Naive B cell (primary cell): Measurements from ENCODE around the gene PLEKHD1. TPM values are rescaled to one million over a fixed set of nuclear protein-coding genes. Genes with fewer than 3 reads are reported as not detected.

Experiments used
- ATAC-seq, 2 donors: fragments of 150-1000 bp; cut with Tn5 transposase; 2 replicates each; pipeline ENCODE4 v1.10.0; 2021; ENCODE audit warnings: low read depth in 2 of 2, mild to moderate bottlenecking in 2 of 2, moderate library complexity in 2 of 2
- DNase-seq: peaks from one replicate; pipeline ENCODE4 v3.0.0; 2022
- H3K27ac Mint-ChIP-seq, 6 donors: one replicate each; pipeline ENCODE4 v1.8.0; 2020 to 2022; ENCODE audit warnings: mild to moderate bottlenecking in 6 of 6, mixed read lengths in 6 of 6, moderate library complexity in 5 of 6, inconsistent platforms in 2 of 6
- H3K27me3 Mint-ChIP-seq, 3 donors: one replicate each; pipeline ENCODE4 v1.8.0; 2021 to 2022; ENCODE audit warnings: mixed read lengths in 3 of 3, mild to moderate bottlenecking in 1 of 3
- H3K36me3 Mint-ChIP-seq, 2 donors: one replicate each; pipeline ENCODE4 v1.8.0; 2020 to 2022; ENCODE audit warnings: mixed read lengths in 2 of 2, inconsistent platforms in 1 of 2, mild to moderate bottlenecking in 1 of 2
- H3K4me1 Mint-ChIP-seq, 3 donors: one replicate each; pipeline ENCODE4 v1.8.0; 2020 to 2022; ENCODE audit warnings: mixed read lengths in 3 of 3, inconsistent platforms in 1 of 3, mild to moderate bottlenecking in 1 of 3, moderate library complexity in 1 of 3
- H3K4me3 Mint-ChIP-seq, 8 donors: one replicate each; pipeline ENCODE4 v1.8.0; 2020 to 2022; ENCODE audit warnings: mild to moderate bottlenecking in 8 of 8, mixed read lengths in 8 of 8, moderate library complexity in 8 of 8, inconsistent platforms in 2 of 8
- H3K9me3 Mint-ChIP-seq, 7 donors: one replicate each; pipeline ENCODE4 v1.8.0; 2020 to 2022; ENCODE audit warnings: mixed read lengths in 7 of 7, mild to moderate bottlenecking in 5 of 7, inconsistent platforms in 2 of 7, moderate library complexity in 1 of 7
- polyA plus RNA-seq, 6 donors: library from polyadenylated mRNA; unstranded; fragments of 300-500 nt; fragmentation: Illumina TruSeq; gene quantifications; one replicate each; pipeline ENCODE4 v1.2.3, GENCODE V29; 2021; ENCODE audit warnings: low read depth in 6 of 6

PLEKHD1 gene
- polyA plus RNA-seq, 6 donors from 2014 or later, result 0.07 to 0.11 TPM; not detected in 4

DNA sequence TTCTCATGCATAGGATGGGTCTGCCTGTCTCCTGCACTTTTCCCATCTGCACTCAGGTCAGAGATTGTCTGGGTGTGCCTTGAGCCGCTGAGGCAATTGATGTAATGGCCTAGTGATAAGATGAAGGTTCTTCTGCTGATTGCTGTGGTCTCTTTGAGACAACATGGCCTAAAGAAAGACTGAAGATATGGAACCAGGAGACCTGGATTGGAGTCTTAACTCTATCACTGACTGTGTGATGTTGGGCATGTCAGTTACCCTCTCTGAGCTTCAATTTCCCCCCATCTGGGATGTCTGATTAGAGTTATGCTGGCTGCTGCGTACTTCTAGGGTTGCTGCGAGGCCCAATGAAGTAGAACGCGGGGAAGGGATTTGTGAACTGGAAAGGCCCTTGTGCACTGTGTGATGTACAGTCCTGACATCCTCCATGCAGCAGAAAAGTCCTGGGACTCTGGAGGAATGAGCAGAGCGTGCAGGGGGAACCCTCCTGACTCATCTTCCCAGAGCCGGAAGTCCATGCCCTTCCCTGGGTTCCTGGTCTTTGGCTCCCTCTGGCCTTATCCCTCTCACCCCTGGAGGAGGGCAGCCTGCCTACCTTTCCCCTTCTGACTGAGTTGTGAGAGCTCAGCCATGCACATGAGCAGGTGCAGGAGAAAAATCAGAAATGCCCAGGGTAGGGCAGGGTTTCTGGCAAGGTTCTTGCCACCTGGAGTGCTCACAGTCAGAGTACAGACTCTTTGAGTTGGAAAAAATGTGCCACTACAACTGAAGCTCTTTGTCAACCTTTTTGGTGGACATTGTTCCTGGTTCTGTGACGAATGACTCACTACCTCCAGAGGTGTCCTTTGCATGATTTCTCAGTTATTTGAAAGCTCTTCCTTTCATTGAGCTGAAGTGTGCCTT lies 21.1 kb downstream of the PLEKHD1 start:
- Mint-ChIP-seq H3K9me3 (peaks cover 0 to 5% (median 0%) of the 10 kb centered on the region in 7 donors), H3K27me3 (peaks cover 5 to 36% (median 17%) of the 10 kb centered on the region in 3 donors), H3K4me3 (no peak overlapping the region), H3K27ac (peak overlapping the region in 1 of 6 donors; percentile 15), H3K36me3 (no peaks in the 10 kb centered on the region), H3K4me1 (no peaks in the 10 kb centered on the region)
- DNase-seq (no peak), ATAC-seq (no peak)

DNA sequence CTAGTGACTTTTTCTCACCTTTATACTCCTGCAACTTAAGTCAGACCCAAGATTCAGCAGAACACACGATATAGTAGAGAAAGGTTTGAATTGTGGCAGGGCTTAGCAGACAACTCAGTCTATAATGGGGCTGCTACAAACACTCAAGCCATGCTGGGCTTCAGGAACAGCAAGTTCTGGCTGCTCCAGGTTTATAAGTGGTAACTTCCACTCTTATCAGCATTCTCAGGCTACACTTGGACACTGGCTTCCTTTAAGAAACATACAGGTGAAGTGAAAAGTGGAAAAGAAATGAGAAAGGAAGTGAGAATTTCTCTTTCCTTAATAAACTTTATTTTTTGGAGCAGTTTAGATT lies 21.7 kb downstream of the PLEKHD1 start:
- ATAC-seq, result no peak
- DNase-seq, result no peak
- H3K27me3 Mint-ChIP-seq, result peaks cover 9 to 36% (median 17%) of the 10 kb centered on the region in 3 donors
- H3K9me3 Mint-ChIP-seq, result peaks cover 0 to 5% (median 0%) of the 10 kb centered on the region in 7 donors
- H3K27ac Mint-ChIP-seq, result peak overlapping the region in 1 of 6 donors; percentile 37
- H3K36me3 Mint-ChIP-seq, result no peaks in the 10 kb centered on the region
- H3K4me1 Mint-ChIP-seq, result no peaks in the 10 kb centered on the region
- H3K4me3 Mint-ChIP-seq, result no peak overlapping the region

DNA sequence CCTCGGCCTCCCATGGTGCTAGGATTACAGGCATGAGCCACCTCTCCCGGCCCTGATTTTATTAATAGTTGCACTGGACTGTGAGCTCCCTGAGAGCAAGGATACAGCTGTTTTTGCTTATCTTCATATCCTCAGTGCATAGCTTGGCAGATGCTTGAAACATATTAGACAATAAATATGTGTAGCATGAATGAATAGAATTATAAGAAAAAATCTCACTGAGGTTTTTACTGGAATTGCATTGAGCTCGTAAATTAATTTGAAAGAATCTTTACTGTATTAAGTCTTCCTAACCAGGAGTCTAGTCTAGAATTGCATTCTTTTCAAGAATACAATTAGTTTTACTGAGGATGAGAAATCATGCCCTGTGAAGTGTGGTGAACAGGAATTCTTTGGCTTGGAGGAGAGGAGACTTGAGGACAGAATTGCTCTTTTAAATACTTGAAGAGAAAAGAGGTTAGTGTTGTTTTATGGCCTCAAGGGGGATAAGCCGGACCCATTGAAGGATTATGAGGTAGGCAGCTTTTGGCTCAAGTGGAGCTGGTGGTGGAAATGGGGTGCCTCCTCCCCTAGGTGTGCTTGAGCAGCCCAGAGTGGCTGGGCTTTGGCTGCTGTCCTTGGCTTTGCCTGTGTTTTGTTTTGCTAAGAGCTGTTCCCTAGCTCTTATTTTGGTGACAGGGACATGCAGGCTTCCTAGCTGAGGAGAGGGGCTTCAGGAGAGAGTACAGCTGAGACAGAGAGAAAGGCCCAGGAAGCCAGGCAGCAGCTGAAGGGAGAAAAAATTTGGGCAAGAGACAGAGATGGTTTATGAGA lies 34.0 kb downstream of the PLEKHD1 start:
- peaks cover 3 to 7% of the 10 kb centered on the region in 2 donors for H3K36me3 Mint-ChIP-seq
- no peak for DNase-seq
- no peak for ATAC-seq
- H3K4me1 Mint-ChIP-seq, result no peaks in the 10 kb centered on the region
- no peak overlapping the region for H3K4me3 Mint-ChIP-seq
- peaks cover 42 to 62% (median 51%) of the 10 kb centered on the region in 3 donors for H3K27me3 Mint-ChIP-seq
- H3K9me3 Mint-ChIP-seq, result peaks cover 0 to 6% (median 3%) of the 10 kb centered on the region in 7 donors
- H3K27ac Mint-ChIP-seq, result no peak overlapping the region

DNA sequence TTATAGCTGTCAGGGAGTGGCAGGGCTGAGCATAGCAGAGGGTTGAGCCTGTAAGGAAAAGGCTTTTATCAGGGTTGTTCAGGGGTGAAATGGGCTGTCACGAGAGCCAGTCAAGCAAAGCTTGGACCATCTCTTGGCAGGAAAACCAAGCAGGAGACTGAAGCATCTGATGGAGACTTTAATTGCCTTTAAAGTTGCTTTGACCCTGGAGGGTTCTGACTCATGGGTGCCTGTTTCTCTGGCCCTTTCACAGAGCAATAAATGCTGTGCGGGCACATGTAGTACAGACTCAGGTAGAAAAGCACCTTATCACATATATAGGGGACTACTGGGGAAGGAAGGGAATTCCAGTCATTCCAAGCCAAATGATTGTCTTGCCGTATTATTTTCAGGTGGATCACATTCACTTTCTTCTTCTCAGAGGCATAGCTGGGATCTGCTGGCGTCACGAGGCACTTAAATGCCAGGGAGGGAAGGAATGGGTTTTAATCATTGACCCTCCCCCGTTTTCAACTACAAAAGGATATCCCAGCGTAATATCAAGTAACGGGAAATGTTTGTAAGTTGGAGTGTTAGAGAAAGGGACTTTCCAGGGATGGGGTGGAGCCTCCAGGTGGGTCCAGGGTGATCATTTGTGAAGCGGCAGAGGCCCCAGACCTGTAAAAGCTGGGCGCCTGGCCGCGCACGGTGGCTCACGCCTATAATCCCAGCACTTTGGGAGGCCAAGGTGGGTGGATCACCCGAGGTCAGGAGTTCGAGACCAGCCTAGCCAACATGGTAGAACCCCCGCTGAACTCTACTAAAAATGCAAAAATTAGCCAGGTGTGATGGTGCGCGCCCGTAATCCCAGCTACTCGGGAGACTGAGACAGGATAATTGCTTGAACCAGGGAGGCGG lies 34.9 kb downstream of the PLEKHD1 start:
- H3K27me3 Mint-ChIP-seq, result peaks cover 35 to 52% (median 47%) of the 10 kb centered on the region in 3 donors
- H3K4me1 Mint-ChIP-seq, result no peaks in the 10 kb centered on the region
- H3K27ac Mint-ChIP-seq, result no peak overlapping the region
- ATAC-seq (no peak), DNase-seq (no peak)
- peaks cover 0 to 6% (median 3%) of the 10 kb centered on the region in 7 donors for H3K9me3 Mint-ChIP-seq
- H3K36me3 Mint-ChIP-seq, result peaks cover 3 to 7% of the 10 kb centered on the region in 2 donors
- H3K4me3 Mint-ChIP-seq, result no peak overlapping the region

DNA sequence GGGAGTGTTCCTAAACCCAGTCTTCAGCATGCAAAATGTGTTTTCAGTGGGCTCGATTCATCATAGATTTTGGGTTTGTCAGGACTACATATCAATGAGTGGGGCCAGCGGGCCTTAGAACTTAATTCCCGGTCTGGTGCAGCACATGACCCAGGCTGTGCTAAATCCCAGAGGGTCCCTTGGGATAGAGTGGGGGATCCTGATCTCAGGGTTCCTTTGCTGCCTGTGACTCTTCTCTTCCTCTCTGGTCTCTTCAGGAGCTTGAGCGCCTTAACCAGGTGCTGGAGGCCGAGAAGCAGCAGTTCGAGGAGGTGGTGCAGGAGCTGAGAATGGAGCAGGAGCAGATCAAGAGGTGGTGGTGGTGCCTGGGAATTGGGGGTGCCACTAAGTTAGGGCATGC lies 37.5 kb downstream of the PLEKHD1 start:
- Mint-ChIP-seq H3K4me1 (no peaks in the 10 kb centered on the region), H3K36me3 (no peaks in the 10 kb centered on the region), H3K27ac (no peak overlapping the region), H3K27me3 (peaks cover 24 to 44% (median 39%) of the 10 kb centered on the region in 3 donors), H3K4me3 (peak overlapping the region in 1 of 8 donors; percentile 49), H3K9me3 (peaks cover 0 to 3% (median 0%) of the 10 kb centered on the region in 7 donors)
- no peak for ATAC-seq
- DNase-seq, result no peak

DNA sequence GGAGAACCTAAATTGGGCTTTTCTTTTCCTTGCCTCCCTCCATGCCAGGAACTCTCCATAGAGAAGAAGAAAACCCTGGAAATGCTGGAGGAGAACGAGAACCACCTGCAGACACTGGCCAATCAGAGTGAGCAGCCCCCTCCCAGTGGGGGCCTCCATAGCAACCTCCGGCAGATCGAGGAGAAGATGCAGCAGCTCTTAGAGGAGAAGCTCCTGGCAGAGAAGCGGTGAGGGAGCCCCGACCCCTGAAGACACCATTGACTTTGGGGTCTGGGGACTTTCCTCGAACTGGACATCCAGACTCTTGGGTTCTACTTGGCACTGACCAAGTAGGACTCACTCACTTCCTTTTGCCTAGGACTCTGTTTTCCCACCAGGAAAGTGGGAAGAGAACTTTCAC lies 41.4 kb downstream of the PLEKHD1 start:
- DNase-seq (no peak), ATAC-seq (no peak)
- no peaks in the 10 kb centered on the region for H3K36me3 Mint-ChIP-seq
- H3K4me1 Mint-ChIP-seq, result no peaks in the 10 kb centered on the region
- no peaks in the 10 kb centered on the region for H3K9me3 Mint-ChIP-seq
- H3K27me3 Mint-ChIP-seq, result peaks cover 8 to 26% (median 20%) of the 10 kb centered on the region in 3 donors
- no peak overlapping the region for H3K4me3 Mint-ChIP-seq
- no peak overlapping the region for H3K27ac Mint-ChIP-seq

DNA sequence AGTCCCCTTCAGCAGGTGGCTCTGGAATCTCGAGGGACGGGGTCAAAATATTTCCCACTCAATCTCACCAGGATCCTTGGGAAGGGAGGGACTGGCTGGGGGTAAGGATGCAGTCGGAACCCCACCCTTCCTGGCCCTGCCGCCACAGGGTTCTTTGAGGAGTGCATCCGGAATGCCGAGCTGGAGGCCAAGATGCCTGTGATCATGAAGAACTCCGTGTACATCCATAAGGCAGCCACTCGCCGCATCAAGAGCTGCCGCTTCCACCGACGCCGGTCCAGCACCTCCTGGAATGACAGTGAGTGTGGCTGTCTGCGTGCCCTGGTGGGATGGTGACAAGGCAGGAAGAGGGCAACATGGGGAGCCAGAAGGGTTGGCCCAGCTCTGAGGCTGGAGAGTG lies 43.1 kb downstream of the PLEKHD1 start:
- Mint-ChIP-seq H3K27ac (no peak overlapping the region), H3K4me3 (no peak overlapping the region), H3K9me3 (no peaks in the 10 kb centered on the region), H3K4me1 (no peaks in the 10 kb centered on the region), H3K27me3 (peaks cover 0 to 28% (median 22%) of the 10 kb centered on the region in 3 donors), H3K36me3 (no peaks in the 10 kb centered on the region)
- DNase-seq (no peak), ATAC-seq (no peak)

DNA sequence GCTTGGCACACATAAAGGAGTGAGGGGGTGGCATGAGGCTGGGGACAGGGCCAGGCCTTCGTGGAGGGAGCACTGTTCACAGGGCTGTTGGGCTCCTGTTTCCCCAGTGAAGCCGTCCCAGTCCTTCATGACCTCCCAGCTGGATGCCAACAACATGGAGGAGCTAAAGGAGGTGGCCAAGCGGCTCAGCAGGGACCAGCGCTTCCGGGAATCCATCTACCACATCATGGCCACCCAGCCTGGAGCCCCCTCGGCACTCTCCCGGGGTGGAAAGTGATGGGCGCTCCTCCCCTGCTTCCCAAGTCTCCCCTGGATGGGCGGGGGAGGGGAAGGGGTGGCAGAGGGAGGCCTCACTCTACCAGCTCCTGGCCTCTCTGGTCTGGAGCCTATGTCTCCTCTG lies 43.6 kb downstream of the PLEKHD1 start:
- Mint-ChIP-seq H3K36me3 (no peaks in the 10 kb centered on the region), H3K27me3 (peaks cover 4 to 30% (median 23%) of the 10 kb centered on the region in 3 donors), H3K4me1 (no peaks in the 10 kb centered on the region), H3K9me3 (no peaks in the 10 kb centered on the region), H3K27ac (no peak overlapping the region), H3K4me3 (no peak overlapping the region)
- ATAC-seq (no peak), DNase-seq (no peak)

DNA sequence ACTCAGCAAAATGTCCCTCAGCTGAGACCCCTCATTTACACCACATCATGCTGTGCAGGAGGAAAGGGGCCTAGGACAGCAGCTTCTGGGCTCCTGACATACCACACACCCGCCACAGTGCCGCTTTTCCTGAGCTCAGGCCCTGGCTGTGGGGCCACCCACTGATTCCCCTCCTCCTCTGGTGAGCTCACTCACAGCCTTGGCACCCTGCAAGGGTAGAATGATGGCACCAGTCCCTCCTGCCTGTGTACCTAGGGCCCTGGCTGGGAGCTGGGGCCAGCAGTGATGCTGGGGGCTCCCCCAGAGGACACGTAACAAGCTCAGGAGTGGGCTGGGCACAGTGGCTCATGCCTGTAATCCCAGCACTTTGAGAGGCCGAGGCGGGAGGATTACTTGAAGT lies 44.4 kb downstream of the PLEKHD1 start:
- no peaks in the 10 kb centered on the region for H3K36me3 Mint-ChIP-seq
- H3K9me3 Mint-ChIP-seq, result no peaks in the 10 kb centered on the region
- DNase-seq (no peak), ATAC-seq (no peak)
- no peak overlapping the region for H3K27ac Mint-ChIP-seq
- H3K27me3 Mint-ChIP-seq, result peaks cover 9 to 38% (median 24%) of the 10 kb centered on the region in 3 donors
- H3K4me1 Mint-ChIP-seq, result no peaks in the 10 kb centered on the region
- H3K4me3 Mint-ChIP-seq, result no peak overlapping the region

DNA sequence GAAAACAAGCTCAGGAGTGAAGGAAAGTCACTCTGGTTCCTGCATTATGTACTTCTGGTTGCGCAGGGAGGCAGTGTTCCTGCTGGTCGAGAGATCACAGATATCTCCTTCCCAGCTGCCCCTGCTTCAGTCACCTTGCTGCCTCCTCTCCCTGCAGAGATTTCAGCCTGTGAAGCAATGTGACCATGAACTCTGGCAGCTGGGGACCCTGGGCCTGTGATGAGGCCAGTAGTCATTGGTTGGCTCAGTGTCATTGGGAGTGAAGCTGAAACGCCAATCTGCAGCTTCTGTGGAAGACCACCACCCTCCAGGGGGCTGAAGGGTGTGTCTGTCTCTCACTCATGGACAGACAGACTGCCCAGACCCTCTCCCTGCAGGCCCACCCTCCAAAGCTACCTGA lies 45.0 kb downstream of the PLEKHD1 start:
- Mint-ChIP-seq H3K27ac (no peak overlapping the region), H3K9me3 (no peaks in the 10 kb centered on the region), H3K4me3 (no peak overlapping the region), H3K36me3 (no peaks in the 10 kb centered on the region), H3K27me3 (peaks cover 11 to 40% (median 25%) of the 10 kb centered on the region in 3 donors), H3K4me1 (no peaks in the 10 kb centered on the region)
- DNase-seq, result no peak
- no peak for ATAC-seq

DNA sequence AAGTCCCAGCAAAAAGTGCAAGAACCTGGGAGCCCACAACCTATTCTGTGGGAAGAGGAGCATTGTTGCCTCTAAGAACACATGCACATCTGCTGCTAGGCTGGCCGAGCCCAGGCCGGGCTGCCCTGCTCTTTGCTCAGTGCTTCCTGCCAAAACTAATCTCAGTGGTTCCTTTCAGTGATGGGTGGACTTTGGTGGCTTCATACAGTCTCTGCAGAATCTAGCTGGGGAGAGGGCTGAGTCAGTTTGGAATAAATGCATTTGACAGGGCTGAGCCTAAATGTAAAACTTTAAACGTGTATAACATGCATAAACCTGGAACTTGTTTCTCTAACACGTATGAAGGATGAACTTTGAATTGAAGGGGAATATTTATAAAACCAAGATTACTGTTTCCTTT lies 45.6 kb downstream of the PLEKHD1 start:
- no peaks in the 10 kb centered on the region for H3K9me3 Mint-ChIP-seq
- DNase-seq, result no peak
- peaks cover 16 to 45% (median 20%) of the 10 kb centered on the region in 3 donors for H3K27me3 Mint-ChIP-seq

DNA sequence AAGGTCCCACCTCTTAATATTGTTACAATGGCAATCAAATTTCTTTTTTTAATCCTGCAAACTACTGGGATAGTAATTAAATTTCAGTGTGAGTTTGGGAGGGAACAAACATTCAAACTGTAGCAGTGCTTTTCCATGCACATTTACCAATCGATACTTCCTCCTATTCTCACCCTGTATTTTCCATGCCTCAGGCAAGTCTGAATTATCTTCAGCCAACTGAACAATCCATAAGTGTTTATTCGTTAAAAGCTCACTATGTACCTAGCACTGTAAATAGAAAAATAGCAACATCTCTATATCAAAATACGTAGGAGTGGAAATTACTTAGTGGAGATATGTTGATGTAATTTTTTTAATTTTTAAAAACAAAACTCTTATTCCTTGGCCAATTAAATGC lies 46.6 kb downstream of the PLEKHD1 start:
- Mint-ChIP-seq H3K4me1 (no peaks in the 10 kb centered on the region), H3K27ac (no peak overlapping the region), H3K27me3 (peaks cover 24 to 48% (median 26%) of the 10 kb centered on the region in 3 donors), H3K36me3 (no peaks in the 10 kb centered on the region), H3K9me3 (no peaks in the 10 kb centered on the region), H3K4me3 (no peak overlapping the region)
- DNase-seq, result no peak
- ATAC-seq, result no peak

More for the DNA sequence above, 45.6 kb downstream of the PLEKHD1 start:
- Mint-ChIP-seq H3K27ac (no peak overlapping the region), H3K4me1 (no peaks in the 10 kb centered on the region), H3K36me3 (no peaks in the 10 kb centered on the region), H3K4me3 (no peak overlapping the region)
- ATAC-seq, result no peak
